Endothelial cell of umbilical vein (primary cell): ENCODE data around the gene HBZ. TPM values are rescaled to one million over a fixed set of nuclear protein-coding genes. Genes with fewer than 3 reads are reported as not detected.
"Not testable (repeated sequence)": the region's sequence is repeated elsewhere in the genome, so short reads cannot be mapped to it uniquely, and the experiment has no call there.

Experiments used
- BruUV-seq: library from RNA; stranded (reverse); fragments of 400-500 nt; replicated peaks from 2 replicates; lab custom pipeline; 2021; lab: Mats Ljungman, UMichigan
- CTCF ChIA-PET: fragments of 300-600, 350-600 bp; sonication (Branson Sonifier 250); formaldehyde crosslinking; loops from one replicate; lab custom pipeline; 2021; ENCODE audit warnings: antibody characterized with exemption, inconsistent platforms; lab: Charles Lee
- POLR2A ChIA-PET: fragments of 300-600, 350-600 bp; sonication (Branson Sonifier 250); formaldehyde crosslinking; loops from one replicate; lab custom pipeline; 2021; ENCODE audit warnings: antibody characterized with exemption, inconsistent platforms; lab: Charles Lee
- DNase-seq: peaks from one replicate; pipeline ENCODE4 v3.0.0-alpha.2; 2011; ENCODE audit warnings: low read depth, low spot score
- FAIRE-seq: peaks from 2 replicates; lab custom pipeline; 2011; peaks lifted over from hg19 to GRCh38; lab: Jason Lieb, UNC
- H2AFZ ChIP-seq: 2 replicates; pipeline ENCODE4 v1.6.0; 2012; ENCODE audit warnings: low read depth, low read length, control low read depth, inconsistent platforms
- H3K27ac ChIP-seq: 2 replicates; pipeline ENCODE4 v1.5.1; 2011; ENCODE audit warnings: low read depth, mild to moderate bottlenecking, control low read depth, low read length, moderate library complexity; ENCODE audit not compliant: insufficient read depth
- H3K27me3 ChIP-seq, 2 experiments: 2 replicates each; pipeline versions ENCODE4 v1.6.0 to v1.6.1; 2011; ENCODE audit warnings: low read length in 2 of 2, mixed read lengths in 1 of 2; ENCODE audit not compliant: control insufficient read depth in 2 of 2, insufficient read depth in 2 of 2
- H3K36me3 ChIP-seq, 2 experiments: 2 replicates in 1 of 2; 3 replicates in 1 of 2; pipeline ENCODE4 v1.5.1; 2011; ENCODE audit warnings: low read length in 2 of 2, mild to moderate bottlenecking in 1 of 2, moderate library complexity in 1 of 2; ENCODE audit not compliant: control insufficient read depth in 2 of 2, insufficient read depth in 2 of 2; ENCODE audit errors: extremely low read depth in 1 of 2
- H3K4me1 ChIP-seq: 3 replicates; pipeline ENCODE4 v1.5.1; 2011; ENCODE audit warnings: mild to moderate bottlenecking, low read length; ENCODE audit not compliant: control insufficient read depth, insufficient read depth; ENCODE audit errors: extremely low read depth
- H3K4me2 ChIP-seq: 2 replicates; pipeline ENCODE4 v1.6.1; 2011; ENCODE audit warnings: low read length, control low read depth, mixed read lengths; ENCODE audit not compliant: insufficient read depth
- H3K4me3 ChIP-seq, 3 experiments: fragments of 200-600 bp in 1 of 3; sonication (generic), shearing (Covaris generic) in 1 of 3; replicated peaks in 1 of 3; 2 replicates each; pipeline ENCODE4 v1.5.1; 2011 to 2016; ENCODE audit warnings: control low read depth in 3 of 3, low read length in 3 of 3, mild to moderate bottlenecking in 2 of 3, inconsistent platforms in 1 of 3, low read depth in 1 of 3, moderate library complexity in 1 of 3; ENCODE audit not compliant: insufficient read depth in 1 of 3
- H3K79me2 ChIP-seq: 2 replicates; pipeline ENCODE4 v1.6.0; 2012; ENCODE audit warnings: low read length, inconsistent platforms; ENCODE audit not compliant: control insufficient read depth, insufficient read depth
- H3K9ac ChIP-seq: replicated peaks from 2 replicates; pipeline ENCODE3; 2011; ENCODE audit warnings: low read length, control low read depth; ENCODE audit not compliant: insufficient read depth; ENCODE audit errors: extremely low read depth
- H3K9me1 ChIP-seq: replicated peaks from 3 replicates; pipeline ENCODE4 v1.6.0; 2011; ENCODE audit warnings: mild to moderate bottlenecking, low read length; ENCODE audit not compliant: control insufficient read depth, insufficient read depth; ENCODE audit errors: extremely low read depth
- H3K9me3 ChIP-seq: replicated peaks from 2 replicates; pipeline ENCODE4 v1.5.1; 2012; ENCODE audit warnings: low read length, inconsistent platforms; ENCODE audit not compliant: control insufficient read depth, insufficient read depth
- H4K20me1 ChIP-seq: replicated peaks from 2 replicates; pipeline ENCODE3; 2011; ENCODE audit warnings: mild to moderate bottlenecking, low read length; ENCODE audit not compliant: control insufficient read depth, insufficient read depth; ENCODE audit errors: extremely low read depth
- CTCF ChIP-seq, 2 donors: IDR thresholded peaks; 1 replicate in 1 of 2; 2 replicates in 1 of 2; pipeline ENCODE4 v1.5.1; 2011; ENCODE audit warnings: low read length in 2 of 2, mild to moderate bottlenecking in 2 of 2, moderate library complexity in 2 of 2, control low read depth in 1 of 2, inconsistent platforms in 1 of 2, low read depth in 1 of 2; ENCODE audit not compliant: insufficient read depth in 1 of 2; ENCODE audit errors: extremely low read depth in 1 of 2
- EZH2 ChIP-seq: IDR thresholded peaks from 2 replicates; pipeline ENCODE4 v1.6.1; 2012; ENCODE audit warnings: borderline replicate concordance, low read depth, mild to moderate bottlenecking, moderate library complexity, low read length, inconsistent platforms; ENCODE audit not compliant: severe bottlenecking
- FOS ChIP-seq: IDR thresholded peaks from 2 replicates; pipeline ENCODE4 v1.6.1; 2011; ENCODE audit warnings: mild to moderate bottlenecking, low read length, moderate library complexity, borderline replicate concordance; ENCODE audit not compliant: insufficient read depth
- GATA2 ChIP-seq: IDR thresholded peaks from 2 replicates; pipeline ENCODE4 v1.7.0; 2011; ENCODE audit warnings: low read depth, mild to moderate bottlenecking, moderate library complexity, mixed read lengths, low read length; ENCODE audit not compliant: insufficient read length, insufficient read depth
- JUN ChIP-seq: IDR thresholded peaks from 2 replicates; pipeline ENCODE4 v1.6.1; 2011; ENCODE audit warnings: borderline replicate concordance, low read depth; ENCODE audit not compliant: insufficient read length, insufficient read depth
- MAX ChIP-seq: IDR thresholded peaks from 2 replicates; pipeline ENCODE4 v1.6.1; 2011; ENCODE audit not compliant: insufficient read depth, insufficient read length
- POLR2A ChIP-seq: IDR thresholded peaks from 2 replicates; pipeline ENCODE4 v1.6.1; 2012; ENCODE audit warnings: low read depth, mild to moderate bottlenecking, control low read depth, low read length
- POLR2AphosphoS5 ChIP-seq: IDR thresholded peaks from 2 replicates; pipeline ENCODE4 v1.6.1; 2012; ENCODE audit warnings: low read depth, mild to moderate bottlenecking, control low read depth, low read length, moderate library complexity; ENCODE audit not compliant: insufficient read depth
- dilution Hi-C: fragments of 300-500 bp; cut with MboI; formaldehyde crosslinking; loops from one replicate; pipeline ENCODE4 v1.15.0; 2019; ENCODE audit warnings: low sequenced_read_pairs; ENCODE audit not compliant: extremely low pct_ligation_motif_present
- intact Hi-C: fragments of 100-400 bp; cut with micrococcal nuclease; formaldehyde crosslinking; loops from one replicate; pipeline ENCODE4 v1.10.0; 2022
- polyA plus RNA-seq, 4 experiments: library from polyadenylated mRNA; depleted of rRNA in 3 of 4; stranded (reverse) in 3 of 4; unstranded in 1 of 4; fragments of >200 nt; gene quantifications; 2 replicates each; pipeline versions ENCODE4 v1.2.1 to v1.2.3, GENCODE V29; 2011 to 2012; ENCODE audit warnings: missing spikeins in 1 of 4
- total RNA-seq: library from RNA; stranded (reverse); gene quantifications from 2 replicates; pipeline ENCODE4 v1.2.3, GENCODE V29; 2021

The HBZ gene
- total and polyA plus RNA-seq, 2 donors (not counting 3 experiments of a cell fraction or from before 2014, with no cell fraction given), result not detected

- peaks cover 19 to 37% of the 10 kb centered on the region in 2 experiments for H3K36me3 ChIP-seq
These were observed 50.8 kb downstream of the HBZ start for GRCh38 chr16:203246-203645.

GRCh38 chr16:204046-204445, 51.6 kb downstream of the HBZ start:
- H3K27ac ChIP-seq, H2AFZ ChIP-seq, CTCF ChIA-PET, H3K4me2 ChIP-seq, intact Hi-C loops, DNase-seq, H3K4me1 ChIP-seq, H3K27me3 ChIP-seq, dilution Hi-C loops, FAIRE-seq, H3K79me2 ChIP-seq, POLR2A ChIA-PET, BruUV-seq, H3K4me3 ChIP-seq, H3K9me3 ChIP-seq, H3K9me1 ChIP-seq, H4K20me1 ChIP-seq, H3K9ac ChIP-seq: not testable (repeated sequence)
- H3K36me3 ChIP-seq, result peaks cover 13 to 35% of the 10 kb centered on the region in 2 experiments

More at GRCh38 chr16:203246-203645, 50.8 kb downstream of the HBZ start:
- Histone ChIP-seq H3K9me1 (no peaks in the 10 kb centered on the region), H4K20me1 (no peaks in the 10 kb centered on the region), H3K27me3 (no peaks in the 10 kb centered on the region), H2AFZ (no peak overlapping the region), H3K4me3 (no peak overlapping the region), H3K4me2 (no peak overlapping the region), H3K4me1 (no peaks in the 10 kb centered on the region), H3K9me3 (no peaks in the 10 kb centered on the region), H3K9ac (no peak overlapping the region), H3K79me2 (peaks cover 2% of the 10 kb centered on the region), H3K27ac (no peak overlapping the region)
- DNase-seq (no peak), FAIRE-seq (no peak)
- POLR2A ChIA-PET, result no interaction called here
- BruUV-seq, result no TSS peak
- intact Hi-C loops (no loop called here), dilution Hi-C loops (no loop called here)
- TF ChIP-seq CTCF (IDR thresholded peaks at IDR 0.05; ENCODE audit: extremely low read depth in 1 of 2, insufficient read depth in 1 of 2, low read depth in 1 of 2, low read length in 2 of 2) (no peak), FOS (no peak), EZH2 (no peak), JUN (no peak), POLR2A (no peak), POLR2AphosphoS5 (no peak), GATA2 (no peak), MAX (no peak)
- CTCF ChIA-PET, result no interaction called here
